ENCODE data around the gene ST7. TPM values are rescaled to one million over a fixed set of nuclear protein-coding genes. Genes with fewer than 3 reads are reported as not detected.

ST7 gene
- total and polyA plus RNA-seq, 2 donors (not counting 3 experiments of a cell fraction or from before 2014, with no cell fraction given): 18.6 to 24.9 TPM

- H3K79me2 ChIP-seq (ENCODE audit: control insufficient read depth, insufficient read depth, low read length): no peaks in the 10 kb centered on the region
- H3K9me3 ChIP-seq (replicated peaks; ENCODE audit: control insufficient read depth, insufficient read depth, low read length): no peaks in the 10 kb centered on the region
- no peak for FAIRE-seq
- POLR2A ChIA-PET: interaction anchor here (1.1 kb wide), 1 partner anchor 258 kb away, joined by 4 read pairs; no protein-coding TSS in a partner anchor
- DNase-seq (ENCODE audit: low read depth, low spot score): no peak
- no peak overlapping the region for H3K4me2 ChIP-seq (ENCODE audit: insufficient read depth, low read length)
- no peak overlapping the region for H3K27ac ChIP-seq (ENCODE audit: insufficient read depth, low read depth, low read length)
- no peak for TF ChIP-seq POLR2A (IDR thresholded peaks at IDR 0.05; ENCODE audit: low read depth, low read length)
- TF ChIP-seq, protein P1, sequence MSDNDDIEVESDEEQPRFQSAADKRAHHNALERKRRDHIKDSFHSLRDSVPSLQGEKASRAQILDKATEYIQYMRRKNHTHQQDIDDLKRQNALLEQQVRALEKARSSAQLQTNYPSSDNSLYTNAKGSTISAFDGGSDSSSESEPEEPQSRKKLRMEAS (IDR thresholded peaks at IDR 0.05; ENCODE audit: insufficient read depth, insufficient read length): no peak
- no peak for TF ChIP-seq JUN (IDR thresholded peaks at IDR 0.05; ENCODE audit: borderline replicate concordance, insufficient read depth, insufficient read length, low read depth)
- no peak for TF ChIP-seq POLR2AphosphoS5 (IDR thresholded peaks at IDR 0.05; ENCODE audit: insufficient read depth, low read depth, low read length)
- no peak for TF ChIP-seq CTCF (IDR thresholded peaks at IDR 0.05; ENCODE audit: extremely low read depth in 1 of 2, insufficient read depth in 1 of 2, low read depth in 1 of 2, low read length in 2 of 2)
- BruUV-seq (replicated peaks): no TSS peak
- no peaks in the 10 kb centered on the region for H4K20me1 ChIP-seq (replicated peaks; ENCODE audit: control insufficient read depth, extremely low read depth, insufficient read depth, low read length)
- H3K9me1 ChIP-seq (replicated peaks; ENCODE audit: control insufficient read depth, extremely low read depth, insufficient read depth, low read length): no peaks in the 10 kb centered on the region
- no peak overlapping the region for H3K4me3 ChIP-seq (replicated peaks in 1 of 3; ENCODE audit: insufficient read depth in 1 of 3, low read depth in 1 of 3, low read length in 3 of 3)
- no peak overlapping the region for H3K9ac ChIP-seq (replicated peaks; ENCODE audit: extremely low read depth, insufficient read depth, low read length)
- H2AFZ ChIP-seq (ENCODE audit: low read depth, low read length): no peak overlapping the region
- H3K4me1 ChIP-seq (ENCODE audit: control insufficient read depth, extremely low read depth, insufficient read depth, low read length): no peaks in the 10 kb centered on the region
- H3K36me3 ChIP-seq (ENCODE audit: control insufficient read depth in 2 of 2, extremely low read depth in 1 of 2, insufficient read depth in 2 of 2, low read length in 2 of 2): peaks cover 0 to 3% of the 10 kb centered on the region in 2 experiments
- intact Hi-C loops (cut with micrococcal nuclease): no loop called here
- dilution Hi-C loops (cut with MboI; ENCODE audit: extremely low pct_ligation_motif_present, low sequenced_read_pairs): no loop called here
- CTCF ChIA-PET: no interaction called here
- no peaks in the 10 kb centered on the region for H3K27me3 ChIP-seq (ENCODE audit: control insufficient read depth in 2 of 2, insufficient read depth in 2 of 2, low read length in 2 of 2)
These were observed 236.8 kb downstream of the ST7 start for GRCh38 chr7:117190104-117190503.

Measured in endothelial cell of umbilical vein (primary cell).